CD4-positive, alpha-beta T cell treated with Interferon gamma for 1 hour (primary cell): ENCODE measurements around the gene ENSA.
A peak's percentile ranks its signal among the peaks of the same experiment; 100 is the strongest.

Experiments
- DNase-seq: peaks from one replicate; pipeline ENCODE4 v3.0.0-alpha.2; 2020

Gene ENSA

GRCh38 chr1:150579945-150580642 lies 49.3 kb downstream of the ENSA start:
- peak; percentile 8 for DNase-seq

GRCh38 chr1:150579110-150579944 lies 50.1 kb downstream of the ENSA start, which contains the start of gene MCL1:
Gene MCL1 (minus strand): TSS chr1:150579610. CDS start chr1:150579530, 80 bp downstream.
- peak; percentile 95 for DNase-seq

- peak; percentile 36 for DNase-seq
Measured at GRCh38 chr1:150578272-150579109, 50.9 kb downstream of the ENSA start.

- peak; percentile 4 for DNase-seq
Measured at GRCh38 chr1:150577557-150578271, 51.7 kb downstream of the ENSA start.

- DNase-seq, result peak; percentile 5
Measured at GRCh38 chr1:150576794-150577556, 52.4 kb downstream of the ENSA start.

- no peak for DNase-seq
Measured at GRCh38 chr1:150576367-150576711, 53.1 kb downstream of the ENSA start.

- DNase-seq, result no peak
Measured at GRCh38 chr1:150575518-150576366, 53.7 kb downstream of the ENSA start.

- DNase-seq, result no peak
Measured at GRCh38 chr1:150575072-150575489, 54.3 kb downstream of the ENSA start.

GRCh38 chr1:150574260-150575071 lies 54.9 kb downstream of the ENSA start:
- DNase-seq, result peak; percentile 9

GRCh38 chr1:150573648-150574071 lies 55.8 kb downstream of the ENSA start:
- peak; percentile 41 for DNase-seq

GRCh38 chr1:150572918-150573647 lies 56.3 kb downstream of the ENSA start:
- DNase-seq, result peak; percentile 19
